K562 (cell line): ENCODE data around the gene ATG10.
"Not testable (repeated sequence)": the region's sequence is repeated elsewhere in the genome, so short reads cannot be mapped to it uniquely, and the experiment has no call there.

Source experiments
- CBFB ChIP-seq: sonication (generic); formaldehyde crosslinking; IDR thresholded peaks from 2 replicates; pipeline ENCODE4 v1.4.0; 2020; ENCODE audit warnings: mild to moderate bottlenecking, missing genetic modification reagents
- GABPB1 ChIP-seq: sonication (generic); formaldehyde crosslinking; IDR thresholded peaks from 2 replicates; pipeline ENCODE4 v1.8.0; 2022; ENCODE audit warnings: mild to moderate bottlenecking, missing genetic modification reagents
- HIVEP1 ChIP-seq: fragments of 250-450 bp; sonication (Bioruptor Pico); IDR thresholded peaks from 2 replicates; pipeline ENCODE4 v1.4.0; 2020; ENCODE audit warnings: mild to moderate bottlenecking
- LARP7 ChIP-seq: fragments of 450-650 bp; IDR thresholded peaks from 2 replicates; pipeline ENCODE4 v1.6.1; 2016
- PKNOX1 ChIP-seq: fragments of 450-650 bp; IDR thresholded peaks from 2 replicates; pipeline ENCODE4 v1.6.1; 2016
- TAF9B ChIP-seq: fragments of 450-650 bp; IDR thresholded peaks from 2 replicates; pipeline ENCODE4 v1.6.1; 2018; ENCODE audit warnings: mild to moderate bottlenecking; ENCODE audit not compliant: partially characterized antibody

DNA sequence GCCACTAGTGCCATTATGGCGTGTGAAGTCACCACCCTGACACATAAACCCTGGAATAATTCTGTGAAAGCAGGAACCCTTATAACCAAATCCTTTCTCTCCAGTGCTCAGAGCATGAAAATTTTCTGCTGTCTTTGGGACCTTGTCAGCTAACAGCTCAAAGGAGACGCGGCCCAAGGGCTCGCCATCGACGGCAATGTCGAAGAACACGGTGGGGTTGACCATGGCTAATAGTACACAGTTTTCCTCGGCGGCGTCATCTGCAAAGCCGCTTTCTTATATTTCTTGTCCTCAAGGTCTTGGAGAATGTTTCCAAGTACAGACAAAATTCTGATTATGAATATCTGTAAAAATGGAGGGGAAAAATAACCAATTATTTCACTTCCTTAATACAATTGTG lies 38.0 kb downstream of the ATG10 start:
- TF ChIP-seq HIVEP1 (CRISPR knock-in tag); LARP7; PKNOX1; TAF9B; GABPB1 (CRISPR knock-in tag); CBFB: not testable (repeated sequence)
